ENCODE measurements around the gene MMRN1.

Gene MMRN1

DNA sequence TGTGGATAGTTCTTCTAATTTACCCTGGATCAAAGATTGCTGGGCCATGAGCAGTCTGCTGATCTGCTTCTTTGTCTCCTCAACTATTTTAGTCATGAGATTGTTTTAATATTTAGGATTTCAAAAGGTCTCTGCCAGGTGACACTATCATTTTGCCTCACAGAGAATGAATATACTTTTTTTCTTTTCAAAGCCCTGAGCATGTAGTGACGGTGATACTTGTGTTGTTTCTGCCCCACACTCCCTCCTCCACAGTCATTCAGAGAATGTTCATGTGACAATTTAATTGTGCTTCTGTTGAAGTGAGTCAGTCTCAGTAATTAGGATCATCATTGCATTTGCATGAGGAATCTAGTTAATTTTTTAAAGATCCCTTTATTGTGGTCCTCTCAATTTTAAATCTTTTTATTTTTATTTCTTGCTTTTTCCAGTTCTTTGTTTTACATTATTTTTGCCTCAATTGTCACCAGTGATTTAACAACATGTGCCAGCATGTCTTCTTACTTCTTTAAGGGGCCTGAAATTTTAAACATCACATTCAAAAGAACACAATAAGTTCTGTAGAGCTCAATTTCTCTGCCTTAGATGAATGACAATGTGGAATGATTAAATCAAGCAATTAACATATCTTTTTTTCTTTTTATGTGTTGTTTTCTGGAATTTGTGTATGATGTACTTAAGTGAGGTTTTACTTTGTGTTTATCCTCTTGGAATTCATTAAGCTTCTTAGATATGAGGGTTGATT, 12.3 kb downstream of the MMRN1 start:
- TF ChIP-seq, protein P1, sequence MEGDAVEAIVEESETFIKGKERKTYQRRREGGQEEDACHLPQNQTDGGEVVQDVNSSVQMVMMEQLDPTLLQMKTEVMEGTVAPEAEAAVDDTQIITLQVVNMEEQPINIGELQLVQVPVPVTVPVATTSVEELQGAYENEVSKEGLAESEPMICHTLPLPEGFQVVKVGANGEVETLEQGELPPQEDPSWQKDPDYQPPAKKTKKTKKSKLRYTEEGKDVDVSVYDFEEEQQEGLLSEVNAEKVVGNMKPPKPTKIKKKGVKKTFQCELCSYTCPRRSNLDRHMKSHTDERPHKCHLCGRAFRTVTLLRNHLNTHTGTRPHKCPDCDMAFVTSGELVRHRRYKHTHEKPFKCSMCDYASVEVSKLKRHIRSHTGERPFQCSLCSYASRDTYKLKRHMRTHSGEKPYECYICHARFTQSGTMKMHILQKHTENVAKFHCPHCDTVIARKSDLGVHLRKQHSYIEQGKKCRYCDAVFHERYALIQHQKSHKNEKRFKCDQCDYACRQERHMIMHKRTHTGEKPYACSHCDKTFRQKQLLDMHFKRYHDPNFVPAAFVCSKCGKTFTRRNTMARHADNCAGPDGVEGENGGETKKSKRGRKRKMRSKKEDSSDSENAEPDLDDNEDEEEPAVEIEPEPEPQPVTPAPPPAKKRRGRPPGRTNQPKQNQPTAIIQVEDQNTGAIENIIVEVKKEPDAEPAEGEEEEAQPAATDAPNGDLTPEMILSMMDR (conservative IDR thresholded peaks at IDR 0.05; ENCODE audit: control insufficient read depth, insufficient read depth, low read depth, low read length), result no peak
- no peak overlapping the region for H3K4me3 ChIP-seq (ENCODE audit: control insufficient read depth, low read depth, low read length)
- DNase-seq (ENCODE audit: low read depth), result no peak

DNA sequence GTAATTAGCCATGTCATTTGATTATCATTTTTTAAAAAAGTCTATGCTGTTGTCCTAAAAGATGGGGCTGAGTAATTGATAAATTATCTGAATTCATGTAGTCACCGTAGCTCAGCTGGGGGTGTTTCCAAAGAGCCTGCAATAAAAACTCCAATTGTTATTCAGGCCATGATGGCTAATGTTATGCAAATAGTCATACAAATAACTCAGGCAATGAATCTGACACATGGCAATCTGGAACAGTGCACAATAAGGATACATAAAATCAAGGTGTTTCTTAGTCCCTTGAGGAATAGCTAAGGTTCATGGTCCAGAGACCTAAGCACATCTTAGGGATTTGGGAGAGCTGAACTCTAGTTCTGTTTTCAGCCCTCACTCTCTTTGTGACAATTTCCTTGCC, 15.2 kb downstream of the MMRN1 start:
- H3K4me3 ChIP-seq (ENCODE audit: control insufficient read depth, low read depth, low read length), result no peak overlapping the region
- DNase-seq (ENCODE audit: low read depth), result no peak
- TF ChIP-seq, protein P1 (conservative IDR thresholded peaks at IDR 0.05; ENCODE audit: control insufficient read depth, insufficient read depth, low read depth, low read length), result no peak

DNA sequence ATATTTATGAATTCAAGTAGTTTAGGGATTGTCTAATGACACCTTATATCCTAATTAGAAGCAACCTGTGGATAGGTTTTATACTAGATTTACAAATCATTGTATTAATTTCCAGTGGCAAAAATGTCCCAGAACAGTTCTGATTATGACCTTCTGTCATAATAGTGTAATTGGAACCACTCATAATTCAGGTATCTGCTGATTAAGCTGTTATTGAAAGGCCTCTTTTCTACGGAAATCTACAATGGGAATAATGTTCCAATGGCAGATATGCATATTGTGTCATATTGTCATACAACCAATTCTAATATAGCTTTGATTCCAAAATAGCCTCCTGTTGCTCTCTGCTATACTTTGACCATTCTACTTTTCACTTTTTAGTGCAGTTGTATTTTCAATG, 19.0 kb downstream of the MMRN1 start:
- H3K4me3 ChIP-seq (ENCODE audit: control insufficient read depth, low read depth, low read length), result no peak overlapping the region
- no peak for DNase-seq (ENCODE audit: low read depth)
- TF ChIP-seq, protein P1 (conservative IDR thresholded peaks at IDR 0.05; ENCODE audit: control insufficient read depth, insufficient read depth, low read depth, low read length), result no peak

DNA sequence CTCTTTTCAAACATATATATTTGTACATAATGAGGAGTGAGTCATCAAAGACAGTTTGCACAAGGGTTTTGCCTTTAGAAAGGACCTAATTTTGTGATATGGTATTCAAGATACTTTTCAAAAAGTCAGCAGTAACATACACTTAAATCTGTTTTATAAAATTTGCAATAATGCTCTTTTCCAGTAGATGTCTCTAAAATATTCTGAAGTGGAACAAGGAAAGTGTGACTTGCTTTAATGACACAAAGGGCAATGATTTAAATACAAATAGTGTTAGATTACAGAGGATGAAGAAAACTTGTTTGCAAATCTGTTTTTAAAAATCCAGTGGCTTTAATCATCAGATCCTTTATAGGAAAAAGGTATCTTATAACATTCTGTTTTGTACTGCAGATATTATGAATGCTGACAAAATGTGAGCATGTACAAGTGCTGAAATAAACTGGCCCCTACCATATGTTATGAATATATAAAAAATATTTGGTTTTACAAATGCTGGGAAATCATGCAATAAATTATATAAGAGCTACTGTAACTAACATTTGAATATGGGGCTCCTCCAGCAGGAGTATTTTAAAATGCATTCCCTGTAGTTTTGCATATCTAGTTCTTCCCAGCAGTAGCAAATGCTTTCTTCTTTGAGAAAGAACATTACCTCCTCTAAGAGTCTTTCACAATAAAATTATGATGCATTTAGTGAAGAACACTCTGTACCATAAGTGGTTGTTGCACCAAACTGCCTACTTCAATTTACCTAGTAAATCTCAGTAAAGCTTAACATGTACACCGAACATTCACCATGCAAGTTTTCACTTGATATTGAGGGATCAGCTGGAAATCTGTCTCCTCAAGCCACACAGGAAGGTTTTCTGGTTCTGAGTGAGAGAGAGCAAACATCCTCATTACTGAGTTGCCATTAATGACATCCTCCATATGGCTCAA, 20.2 kb downstream of the MMRN1 start:
- TF ChIP-seq, protein P1 (conservative IDR thresholded peaks at IDR 0.05; ENCODE audit: control insufficient read depth, insufficient read depth, low read depth, low read length), result no peak
- no peak overlapping the region for H3K4me3 ChIP-seq (ENCODE audit: control insufficient read depth, low read depth, low read length)
- DNase-seq (ENCODE audit: low read depth), result no peak

DNA sequence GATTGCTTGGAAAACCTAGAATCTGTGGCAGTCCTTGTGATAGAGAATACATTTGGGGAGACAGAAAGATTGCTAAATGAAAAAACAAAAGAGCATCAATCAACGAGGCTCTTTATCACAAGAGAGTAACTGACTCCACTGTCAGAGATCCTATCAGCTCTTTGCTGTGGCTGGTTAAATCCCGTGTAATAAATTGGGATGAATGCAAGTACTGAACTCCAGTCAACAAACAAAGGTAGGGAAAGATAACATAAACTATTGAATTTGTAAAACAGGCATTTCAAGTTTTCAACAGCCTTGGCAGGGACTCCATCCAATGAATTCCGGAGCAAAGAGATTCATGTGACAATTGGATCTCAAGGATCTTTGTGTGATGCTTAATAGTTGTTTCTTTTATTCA, 21.3 kb downstream of the MMRN1 start:
- DNase-seq (ENCODE audit: low read depth), result no peak
- H3K4me3 ChIP-seq (ENCODE audit: control insufficient read depth, low read depth, low read length), result no peak overlapping the region
- TF ChIP-seq, protein P1 (conservative IDR thresholded peaks at IDR 0.05; ENCODE audit: control insufficient read depth, insufficient read depth, low read depth, low read length), result no peak

DNA sequence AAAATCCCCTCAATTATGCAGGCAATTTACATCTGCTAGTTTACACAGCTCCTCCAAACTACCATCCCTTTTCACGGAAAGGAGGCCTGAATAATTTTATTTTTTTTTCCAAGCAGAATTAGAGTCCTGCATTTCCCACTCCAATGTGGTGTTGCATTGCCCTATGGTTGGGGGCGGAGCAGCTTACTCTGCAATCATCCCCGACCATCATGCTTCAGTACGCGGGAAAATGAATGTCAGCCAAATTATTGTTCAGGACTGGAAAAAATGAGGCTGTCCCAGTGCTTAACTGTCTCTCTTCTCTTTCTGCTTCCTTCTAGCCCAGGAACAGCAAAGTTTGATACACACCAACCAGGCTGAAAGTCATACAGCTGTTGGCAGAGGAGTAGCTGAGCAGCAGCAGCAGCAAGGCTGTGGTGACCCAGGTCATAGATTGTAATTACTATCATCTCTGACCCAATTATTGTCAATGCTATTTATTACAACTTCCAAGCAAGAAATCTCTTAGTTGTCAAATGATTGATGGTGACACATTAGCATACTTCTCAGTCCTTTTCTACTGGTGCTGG, 28.3 kb downstream of the MMRN1 start:
- TF ChIP-seq, protein P1 (conservative IDR thresholded peaks at IDR 0.05; ENCODE audit: control insufficient read depth, insufficient read depth, low read depth, low read length), result no peak
- DNase-seq (ENCODE audit: low read depth), result no peak
- no peak overlapping the region for H3K4me3 ChIP-seq (ENCODE audit: control insufficient read depth, low read depth, low read length)
